SK-N-SH treated with all-trans-retinoic acid at 6 μM for 48 hours (cell line): ENCODE data around the gene SYNDIG1L.

Source experiments
- ARNTL ChIP-seq: fragments of 450-650 bp; formaldehyde crosslinking; IDR thresholded peaks from 2 replicates; pipeline ENCODE4 v1.5.0; 2020; ENCODE audit warnings: low read depth, mild to moderate bottlenecking, moderate library complexity, borderline replicate concordance
- BACH2 ChIP-seq: fragments of 250-450 bp; sonication (Bioruptor Pico); IDR thresholded peaks from 2 replicates; pipeline ENCODE4 v1.9.0; 2021; ENCODE audit warnings: mild to moderate bottlenecking, borderline replicate concordance
- CREB5 ChIP-seq: fragments of 250-450 bp; sonication (Bioruptor Pico); IDR thresholded peaks from 2 replicates; pipeline ENCODE4 v1.5.1; 2020; ENCODE audit warnings: low read depth, mild to moderate bottlenecking, moderate library complexity
- PATZ1 ChIP-seq: fragments of 250-450 bp; sonication (Bioruptor Pico); IDR thresholded peaks from 2 replicates; pipeline ENCODE4 v1.8.0; 2020; ENCODE audit warnings: mild to moderate bottlenecking, moderate library complexity, borderline replicate concordance
- RARB ChIP-seq: fragments of 250-450 bp; sonication (Bioruptor Pico); IDR thresholded peaks from 2 replicates; pipeline ENCODE4 v1.8.0; 2021; ENCODE audit warnings: mild to moderate bottlenecking, moderate library complexity
- ZC3H10 ChIP-seq: fragments of 250-450 bp; sonication (Bioruptor Pico); IDR thresholded peaks from 2 replicates; pipeline ENCODE4 v1.5.1; 2021; ENCODE audit warnings: mild to moderate bottlenecking, moderate library complexity
- ZFP3 ChIP-seq: fragments of 250-450 bp; sonication (Bioruptor Pico); IDR thresholded peaks from 2 replicates; pipeline ENCODE4 v1.5.0; 2020; ENCODE audit warnings: mild to moderate bottlenecking, moderate library complexity
- ZNF8 ChIP-seq: fragments of 450-650 bp; formaldehyde crosslinking; IDR thresholded peaks from 2 replicates; pipeline ENCODE4 v1.5.0; 2020; ENCODE audit warnings: mild to moderate bottlenecking, moderate library complexity

- TF ChIP-seq ZNF8 (CRISPR knock-in tag) (no peak), ZFP3 (no peak), ARNTL (CRISPR knock-in tag) (no peak), ZC3H10 (CRISPR knock-in tag) (no peak), RARB (CRISPR knock-in tag) (no peak), BACH2 (no peak), PATZ1 (CRISPR knock-in tag) (no peak), CREB5 (CRISPR knock-in tag) (no peak)
These were observed 31.5 kb upstream of the SYNDIG1L start for GRCh38 chr14:74457565-74457895.
